Measurements from ENCODE around the gene NSG1. TPM values are rescaled to one million over a fixed set of nuclear protein-coding genes. Genes with fewer than 3 reads are reported as not detected.

Gene NSG1
- total RNA-seq, 2 experiments from 2014 or later, result 5.6 to 6.6 TPM

GRCh38 chr4:4446434-4446833, 59.5 kb downstream of the NSG1 start:
- Mint-ChIP-seq H3K27ac (no peak overlapping the region), H3K4me3 (no peak overlapping the region), H3K9me3 (no peaks in the 10 kb centered on the region), H3K4me1 (ENCODE audit: low read depth) (peaks cover 4% of the 10 kb centered on the region), H3K36me3 (ENCODE audit: low read depth) (peaks cover 4% of the 10 kb centered on the region), H3K27me3 (no peaks in the 10 kb centered on the region)
- no peak for DNase-seq
- CTCF ChIA-PET, result interaction anchor here (0.7 kb wide), 1 partner anchor 308 kb away, joined by 3 read pairs; no protein-coding TSS in a partner anchor
- no peak for TF ChIP-seq CTCF (IDR thresholded peaks at IDR 0.05)
- intact Hi-C loops (cut with micrococcal nuclease), result no loop called here
- ATAC-seq, result no peak
- POLR2A ChIA-PET, result no interaction called here

- ChIA-PET POLR2A (no interaction called here), CTCF (interaction anchor here (1.3 kb wide), 1 partner anchor 23 kb away, joined by 3 read pairs; no protein-coding TSS in a partner anchor)
- Mint-ChIP-seq H3K27ac (no peak overlapping the region), H3K4me1 (ENCODE audit: low read depth) (peaks cover 3% of the 10 kb centered on the region), H3K4me3 (no peak overlapping the region), H3K36me3 (ENCODE audit: low read depth) (peaks cover 27% of the 10 kb centered on the region), H3K9me3 (no peaks in the 10 kb centered on the region), H3K27me3 (no peaks in the 10 kb centered on the region)
- intact Hi-C loops (cut with micrococcal nuclease), result no loop called here
- DNase-seq, result no peak
- TF ChIP-seq CTCF (IDR thresholded peaks at IDR 0.05), result no peak
- no peak for ATAC-seq
Measured at GRCh38 chr4:4455210-4455865, 68.4 kb downstream of the NSG1 start.

- no peaks in the 10 kb centered on the region for H3K27me3 Mint-ChIP-seq
- H3K4me1 Mint-ChIP-seq (ENCODE audit: low read depth), result peaks cover 11% of the 10 kb centered on the region
- no peak overlapping the region for H3K4me3 Mint-ChIP-seq
- no peak for DNase-seq
- intact Hi-C loops (cut with micrococcal nuclease), result no loop called here
- peaks cover 27% of the 10 kb centered on the region for H3K36me3 Mint-ChIP-seq (ENCODE audit: low read depth)
- no peaks in the 10 kb centered on the region for H3K9me3 Mint-ChIP-seq
- CTCF ChIA-PET, result no interaction called here
- H3K27ac Mint-ChIP-seq, result no peak overlapping the region
- TF ChIP-seq CTCF (IDR thresholded peaks at IDR 0.05), result no peak
- no peak for ATAC-seq
- POLR2A ChIA-PET, result no interaction called here
Measured at GRCh38 chr4:4456351-4456750, 69.4 kb downstream of the NSG1 start.

GRCh38 chr4:4456816-4457578, 70.1 kb downstream of the NSG1 start:
- POLR2A ChIA-PET, result no interaction called here
- Mint-ChIP-seq H3K4me1 (ENCODE audit: low read depth) (peaks cover 17% of the 10 kb centered on the region), H3K27me3 (no peaks in the 10 kb centered on the region), H3K9me3 (no peaks in the 10 kb centered on the region), H3K4me3 (no peak overlapping the region), H3K36me3 (ENCODE audit: low read depth) (peaks cover 23% of the 10 kb centered on the region), H3K27ac (no peak overlapping the region)
- intact Hi-C loops (cut with micrococcal nuclease), result no loop called here
- no peak for TF ChIP-seq CTCF (IDR thresholded peaks at IDR 0.05)
- DNase-seq (no peak), ATAC-seq (no peak)
- CTCF ChIA-PET, result no interaction called here

Measured in activated CD8-positive, alpha-beta T cell treated with anti-CD3 and anti-CD28 coated beads for 36 hours (primary cell).